Fibroblast of pulmonary artery (primary cell): ENCODE results near the gene DUT.

Source experiments
- DNase-seq: peaks from one replicate; pipeline ENCODE4 v3.0.0-alpha.2; 2010; ENCODE audit warnings: low read depth
- H3K4me3 ChIP-seq: replicated peaks from 2 replicates; pipeline ENCODE4 v1.5.1; 2011; ENCODE audit warnings: low read depth, mild to moderate bottlenecking, control low read depth, low read length, moderate library complexity
- TF ChIP-seq, protein P1 (sequence below): IDR thresholded peaks from 2 replicates; pipeline ENCODE4 v1.5.1; 2011; ENCODE audit warnings: mild to moderate bottlenecking, control low read depth, low read length, inconsistent platforms; ENCODE audit errors: missing control alignments

DUT gene

GRCh38 chr15:48366584-48367312 is 35.5 kb downstream of the DUT start:
- TF ChIP-seq, protein P1, sequence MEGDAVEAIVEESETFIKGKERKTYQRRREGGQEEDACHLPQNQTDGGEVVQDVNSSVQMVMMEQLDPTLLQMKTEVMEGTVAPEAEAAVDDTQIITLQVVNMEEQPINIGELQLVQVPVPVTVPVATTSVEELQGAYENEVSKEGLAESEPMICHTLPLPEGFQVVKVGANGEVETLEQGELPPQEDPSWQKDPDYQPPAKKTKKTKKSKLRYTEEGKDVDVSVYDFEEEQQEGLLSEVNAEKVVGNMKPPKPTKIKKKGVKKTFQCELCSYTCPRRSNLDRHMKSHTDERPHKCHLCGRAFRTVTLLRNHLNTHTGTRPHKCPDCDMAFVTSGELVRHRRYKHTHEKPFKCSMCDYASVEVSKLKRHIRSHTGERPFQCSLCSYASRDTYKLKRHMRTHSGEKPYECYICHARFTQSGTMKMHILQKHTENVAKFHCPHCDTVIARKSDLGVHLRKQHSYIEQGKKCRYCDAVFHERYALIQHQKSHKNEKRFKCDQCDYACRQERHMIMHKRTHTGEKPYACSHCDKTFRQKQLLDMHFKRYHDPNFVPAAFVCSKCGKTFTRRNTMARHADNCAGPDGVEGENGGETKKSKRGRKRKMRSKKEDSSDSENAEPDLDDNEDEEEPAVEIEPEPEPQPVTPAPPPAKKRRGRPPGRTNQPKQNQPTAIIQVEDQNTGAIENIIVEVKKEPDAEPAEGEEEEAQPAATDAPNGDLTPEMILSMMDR, result no peak
- no peak overlapping the region for H3K4me3 ChIP-seq
- DNase-seq, result peak; percentile 41

DNA sequence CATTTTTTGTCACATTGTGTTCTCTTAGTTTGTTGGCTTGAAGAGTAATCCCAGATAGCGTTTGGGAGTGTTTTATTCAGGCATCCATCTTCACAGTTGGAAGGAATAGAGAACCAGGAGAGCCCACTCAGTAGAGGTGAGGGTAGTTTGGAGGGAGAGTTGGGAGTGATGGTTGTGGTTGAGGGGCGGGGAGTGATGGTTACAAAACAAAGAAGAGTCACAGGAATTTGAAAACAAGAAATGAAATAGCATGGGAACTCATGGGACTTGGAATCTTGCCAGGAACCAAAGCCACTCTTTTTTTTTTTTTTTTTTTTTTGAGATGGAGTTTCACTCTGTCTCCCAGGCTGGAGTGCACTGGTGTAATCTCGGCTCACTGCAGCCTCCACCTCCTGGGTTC is 36.3 kb downstream of the DUT start:
- TF ChIP-seq, protein P1, result no peak
- no peak overlapping the region for H3K4me3 ChIP-seq
- DNase-seq, result peak; percentile 63

DNA sequence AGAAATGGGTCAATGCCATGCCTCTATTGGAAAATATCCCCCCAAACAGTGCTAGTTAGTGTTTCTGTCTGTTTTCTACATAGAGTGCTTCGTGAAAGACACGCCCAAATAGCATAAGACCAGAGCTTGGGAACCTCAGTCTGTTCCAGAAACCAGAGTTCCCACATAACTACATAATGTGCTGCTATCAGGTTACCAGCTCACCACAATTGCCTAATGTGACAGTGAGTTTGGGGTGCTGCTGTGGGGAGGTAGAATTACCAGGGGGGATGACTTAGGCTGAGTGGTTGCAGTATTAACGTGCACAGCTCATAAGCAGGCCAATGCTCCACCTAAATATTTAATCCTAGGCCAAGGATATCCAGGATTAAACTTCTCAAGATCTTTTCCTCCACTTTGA is 39.2 kb downstream of the DUT start:
- TF ChIP-seq, protein P1, result no peak

DNA sequence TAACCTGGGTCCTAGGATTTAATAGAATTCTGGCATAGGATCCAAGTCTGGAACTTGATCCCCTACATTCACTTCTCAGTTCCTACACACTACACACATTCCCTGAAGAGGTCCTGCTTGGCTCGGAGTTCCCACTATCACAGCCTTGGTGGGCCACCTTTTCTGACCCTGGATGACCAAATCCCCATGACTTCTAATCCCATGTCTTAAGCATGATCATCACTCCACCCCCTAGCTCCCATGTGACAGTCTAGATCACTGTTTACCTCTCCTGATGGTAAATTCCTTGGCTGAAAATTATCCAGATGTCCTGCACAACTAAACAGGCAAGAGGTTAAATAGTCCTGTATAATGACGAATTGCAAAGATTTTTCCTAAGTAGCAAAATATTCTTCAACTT is 40.3 kb downstream of the DUT start:
- no peak for DNase-seq
- TF ChIP-seq, protein P1, result no peak
- no peak overlapping the region for H3K4me3 ChIP-seq

More for the DNA sequence above, 39.2 kb downstream of the DUT start:
- H3K4me3 ChIP-seq, result no peak overlapping the region
- peak; percentile 49 for DNase-seq

DNA sequence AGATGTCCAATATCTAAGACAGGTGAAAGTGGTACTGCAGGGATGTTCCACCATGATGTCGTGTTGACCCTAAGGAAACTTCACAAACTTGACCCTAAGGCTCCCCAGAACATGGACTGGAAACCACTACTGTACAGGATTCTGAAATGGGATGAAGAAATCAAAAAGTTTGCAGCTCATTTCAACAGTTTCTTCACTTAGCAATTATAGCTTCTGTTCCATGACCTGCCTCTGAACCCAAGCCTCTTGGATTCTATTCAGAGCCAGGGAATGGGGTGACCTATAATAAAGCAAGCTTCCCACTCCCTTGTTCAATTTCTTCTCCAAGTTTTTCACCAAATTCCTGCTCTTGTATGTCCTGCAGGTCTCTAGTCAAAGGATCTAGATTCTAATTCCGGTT is 40.7 kb downstream of the DUT start:
- TF ChIP-seq, protein P1, result no peak
- no peak for DNase-seq
- H3K4me3 ChIP-seq, result no peak overlapping the region

GRCh38 chr15:48373821-48374451 is 42.7 kb downstream of the DUT start:
- H3K4me3 ChIP-seq, result peak overlapping the region; percentile 35
- peak; percentile 89 for DNase-seq
- TF ChIP-seq, protein P1, result no peak

GRCh38 chr15:48374472-48374871 is 43.2 kb downstream of the DUT start:
- TF ChIP-seq, protein P1, result no peak
- DNase-seq, result peak; percentile 68
- H3K4me3 ChIP-seq, result no peak overlapping the region
